ENCODE results near the gene ALK.

- no peak for TF ChIP-seq POLR2A (IDR thresholded peaks at IDR 0.05)
- TF ChIP-seq CTCF (IDR thresholded peaks at IDR 0.05): no peak
These were observed 55.9 kb downstream of the ALK start for GRCh38 chr2:29865512-29865911.

Data from Peyer's patch (tissue), 4 donors.